Astrocyte (in vitro differentiated cells and primary cell): Measurements from ENCODE around the gene PODNL1. TPM values are rescaled to one million over a fixed set of nuclear protein-coding genes. Genes with fewer than 3 reads are reported as not detected.

ENCODE experiments used
- DNase-seq: peaks from one replicate; pipeline ENCODE4 v3.0.0-alpha.2; 2010; ENCODE audit warnings: low read depth
- FAIRE-seq: peaks from 2 replicates; lab custom pipeline; 2011; peaks lifted over from hg19 to GRCh38; lab: Jason Lieb, UNC
- H2AFZ ChIP-seq: 2 replicates; pipeline ENCODE4 v1.6.0; 2012; ENCODE audit warnings: low read depth, low read length, inconsistent platforms
- H3K27ac ChIP-seq: 2 replicates; pipeline ENCODE4 v1.5.1; 2011; ENCODE audit warnings: low read depth, low read length, inconsistent platforms
- H3K27me3 ChIP-seq: 2 replicates; pipeline ENCODE4 v1.6.0; 2011; ENCODE audit warnings: low read length, inconsistent platforms; ENCODE audit not compliant: insufficient read depth
- H3K36me3 ChIP-seq: 2 replicates; pipeline ENCODE4 v1.5.1; 2011; ENCODE audit warnings: low read length, inconsistent platforms; ENCODE audit not compliant: insufficient read depth
- H3K4me1 ChIP-seq: 2 replicates; pipeline ENCODE4 v1.5.1; 2011; ENCODE audit warnings: low read length, inconsistent platforms; ENCODE audit not compliant: insufficient read depth
- H3K4me2 ChIP-seq: 2 replicates; pipeline ENCODE4 v1.6.0; 2012; ENCODE audit warnings: low read length, inconsistent platforms
- H3K4me3 ChIP-seq: 2 replicates; pipeline ENCODE4 v1.5.1; 2011; ENCODE audit warnings: low read depth, mild to moderate bottlenecking, low read length, inconsistent platforms; ENCODE audit not compliant: insufficient read depth
- H3K79me2 ChIP-seq: 2 replicates; pipeline ENCODE4 v1.6.0; 2012; ENCODE audit warnings: mild to moderate bottlenecking, low read length, inconsistent platforms; ENCODE audit not compliant: insufficient read depth
- H3K9ac ChIP-seq: 2 replicates; pipeline ENCODE4 v1.6.0; 2012; ENCODE audit warnings: mild to moderate bottlenecking, low read length, inconsistent platforms
- H3K9me3 ChIP-seq: 2 replicates; pipeline ENCODE4 v1.5.1; 2012; ENCODE audit warnings: low read depth, mild to moderate bottlenecking, low read length, inconsistent platforms; ENCODE audit not compliant: insufficient read depth
- H4K20me1 ChIP-seq: 2 replicates; pipeline ENCODE4 v1.6.0; 2012; ENCODE audit warnings: low read length, inconsistent platforms; ENCODE audit not compliant: insufficient read depth
- H3K27ac Mint-ChIP-seq: one replicate; pipeline ENCODE4 v1.8.0; 2021; ENCODE audit warnings: mild to moderate bottlenecking, mixed read lengths; ENCODE audit not compliant: unreplicated experiment
- H3K27me3 Mint-ChIP-seq: one replicate; pipeline ENCODE4 v1.8.0; 2021; ENCODE audit warnings: low read depth, mixed read lengths; ENCODE audit not compliant: unreplicated experiment
- H3K36me3 Mint-ChIP-seq: one replicate; pipeline ENCODE4 v1.8.0; 2021; ENCODE audit warnings: low read depth, mixed read lengths; ENCODE audit not compliant: unreplicated experiment
- H3K4me1 Mint-ChIP-seq: one replicate; pipeline ENCODE4 v1.8.0; 2021; ENCODE audit warnings: low read depth, mixed read lengths; ENCODE audit not compliant: unreplicated experiment
- H3K4me3 Mint-ChIP-seq: one replicate; pipeline ENCODE4 v1.8.0; 2021; ENCODE audit warnings: mild to moderate bottlenecking, moderate library complexity, mixed read lengths; ENCODE audit not compliant: unreplicated experiment
- H3K9me3 Mint-ChIP-seq: one replicate; pipeline ENCODE4 v1.8.0; 2021; ENCODE audit warnings: mild to moderate bottlenecking, mixed read lengths; ENCODE audit not compliant: unreplicated experiment
- CTCF ChIP-seq: IDR thresholded peaks from 2 replicates; pipeline ENCODE4 v1.5.1; 2011; ENCODE audit warnings: low read depth, mild to moderate bottlenecking, inconsistent platforms, low read length, moderate library complexity; ENCODE audit not compliant: insufficient read depth
- EZH2 ChIP-seq: IDR thresholded peaks from 2 replicates; pipeline ENCODE4 v1.6.1; 2012; ENCODE audit warnings: mild to moderate bottlenecking, low read length, inconsistent platforms; ENCODE audit not compliant: insufficient read depth
- total RNA-seq: library from RNA; stranded (reverse); gene quantifications from 2 replicates; pipeline ENCODE4 v1.2.1, GENCODE V29; 2021

Gene PODNL1
- total RNA-seq, 1 donor from 2014 or later = 3.3 TPM

DNA sequence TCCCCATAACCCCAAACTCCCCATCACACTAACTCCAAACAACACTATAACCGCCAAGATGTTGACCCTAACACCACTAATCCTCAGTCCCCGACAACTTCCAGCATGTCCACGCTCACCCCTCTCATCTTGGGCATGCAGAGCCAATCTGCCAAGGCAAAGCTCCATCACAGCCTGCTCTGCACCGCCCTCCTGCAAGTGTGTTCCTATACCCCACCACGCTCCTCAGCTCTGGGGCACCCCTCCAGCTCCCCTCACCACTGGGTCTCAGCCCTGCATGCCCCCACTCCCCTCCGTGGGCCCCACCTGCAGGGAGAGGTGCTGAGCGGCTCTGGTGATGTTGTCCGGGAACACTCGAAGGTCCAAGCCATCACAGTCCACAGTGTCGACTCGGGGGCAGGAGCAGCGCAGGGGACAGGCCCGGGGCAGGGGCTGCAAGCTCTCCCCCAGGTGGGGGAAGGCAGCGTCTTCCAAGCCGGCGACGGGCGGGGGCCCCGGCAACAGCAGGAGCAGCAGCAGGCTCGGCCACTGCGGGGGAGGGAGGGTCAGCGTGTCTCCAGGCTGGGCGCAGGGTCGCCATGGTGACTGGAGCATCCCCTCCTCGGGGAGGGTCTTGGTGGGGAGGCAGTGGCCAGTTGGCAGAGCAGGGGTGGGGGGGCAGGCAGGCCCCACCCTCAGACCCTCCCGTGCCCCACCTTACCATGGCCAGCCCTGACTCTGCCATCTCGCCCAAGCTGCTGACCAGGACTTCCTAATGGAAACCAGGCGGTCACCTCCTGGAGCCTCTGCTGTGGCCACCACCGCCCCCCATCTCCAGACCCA lies 527 bp downstream of the PODNL1 start:
- FAIRE-seq (no peak), DNase-seq (peak; percentile 37)
- Mint-ChIP-seq H3K27ac (no peak overlapping the region), H3K4me3 (no peak overlapping the region), H3K36me3 (no peaks in the 10 kb centered on the region), H3K4me1 (peaks cover 2% of the 10 kb centered on the region), H3K27me3 (peaks cover 8% of the 10 kb centered on the region), H3K9me3 (peaks cover 4% of the 10 kb centered on the region)
- Histone ChIP-seq H3K4me1 (peaks cover 9% of the 10 kb centered on the region), H3K9ac (no peak overlapping the region), H2AFZ (peak overlapping the region; percentile 36), H3K27ac (no peak overlapping the region), H3K79me2 (no peaks in the 10 kb centered on the region), H3K36me3 (no peaks in the 10 kb centered on the region), H4K20me1 (peaks cover 7% of the 10 kb centered on the region), H3K4me2 (peak overlapping the region; percentile 79), H3K4me3 (peak overlapping the region; percentile 29), H3K27me3 (peaks cover 8% of the 10 kb centered on the region), H3K9me3 (no peaks in the 10 kb centered on the region)
- TF ChIP-seq EZH2 = no peak
- TF ChIP-seq CTCF = no peak

DNA sequence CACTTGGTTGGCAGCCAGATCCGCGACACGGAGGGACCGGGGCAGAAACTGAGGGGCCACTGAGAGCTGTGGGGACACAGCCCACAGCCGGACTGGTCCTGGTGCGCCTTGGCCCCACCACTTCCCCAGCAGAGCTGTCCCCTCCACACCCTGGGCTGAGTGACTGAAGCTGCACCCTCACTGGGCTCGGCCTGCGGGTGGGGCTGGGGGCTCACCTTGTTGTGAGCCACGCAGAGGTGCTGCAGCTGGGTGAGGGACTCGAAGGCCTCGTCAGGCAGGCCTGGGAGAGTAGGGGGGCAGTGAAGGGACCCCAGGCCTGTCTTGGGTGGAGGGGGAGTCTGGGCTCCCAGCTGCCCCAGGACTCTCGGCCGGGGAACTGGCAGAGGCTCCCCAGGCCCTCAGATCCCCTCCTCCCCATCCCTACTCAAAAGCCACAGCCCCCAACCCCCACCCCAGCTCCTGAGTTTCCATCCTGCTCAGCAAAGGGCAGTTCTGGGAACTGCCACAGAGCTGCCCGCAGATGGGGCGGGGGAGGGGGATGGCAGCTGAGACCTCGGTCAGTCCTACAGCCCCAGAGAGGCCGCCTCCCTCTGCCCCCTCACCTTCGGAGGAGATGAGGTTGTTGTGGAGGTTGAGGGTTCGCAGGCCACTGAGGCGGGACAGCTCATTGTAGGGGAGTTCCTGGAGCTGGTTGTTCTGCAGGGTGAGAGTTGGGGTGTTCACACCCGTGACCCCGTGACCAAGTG lies 2.3 kb downstream of the PODNL1 start:
- Histone ChIP-seq H3K4me3 (no peak overlapping the region), H4K20me1 (peaks cover 7% of the 10 kb centered on the region), H3K36me3 (no peaks in the 10 kb centered on the region), H3K27ac (no peak overlapping the region), H3K4me1 (peaks cover 9% of the 10 kb centered on the region), H3K79me2 (no peaks in the 10 kb centered on the region), H3K27me3 (peaks cover 4% of the 10 kb centered on the region), H2AFZ (no peak overlapping the region), H3K9ac (no peak overlapping the region), H3K4me2 (no peak overlapping the region), H3K9me3 (no peaks in the 10 kb centered on the region)
- no peak for FAIRE-seq
- no peak for TF ChIP-seq EZH2
- Mint-ChIP-seq H3K27me3 (peaks cover 8% of the 10 kb centered on the region), H3K4me1 (peaks cover 2% of the 10 kb centered on the region), H3K27ac (peak overlapping the region; percentile 12), H3K9me3 (no peaks in the 10 kb centered on the region), H3K4me3 (no peak overlapping the region), H3K36me3 (peaks cover 1% of the 10 kb centered on the region)
- no peak for DNase-seq

GRCh38 chr19:13934785-13935109 lies 3.5 kb downstream of the PODNL1 start:
- Histone ChIP-seq H3K79me2 (no peaks in the 10 kb centered on the region), H4K20me1 (peaks cover 7% of the 10 kb centered on the region), H2AFZ (no peak overlapping the region), H3K36me3 (no peaks in the 10 kb centered on the region), H3K4me3 (no peak overlapping the region), H3K27ac (no peak overlapping the region), H3K27me3 (peaks cover 4% of the 10 kb centered on the region), H3K9me3 (no peaks in the 10 kb centered on the region), H3K4me2 (no peak overlapping the region), H3K9ac (no peak overlapping the region), H3K4me1 (peaks cover 9% of the 10 kb centered on the region)
- no peak for FAIRE-seq
- DNase-seq = no peak
- no peak overlapping the region for H3K4me3 Mint-ChIP-seq
- H3K27me3 Mint-ChIP-seq = peaks cover 8% of the 10 kb centered on the region
- H3K27ac Mint-ChIP-seq = no peak overlapping the region
- peaks cover 2% of the 10 kb centered on the region for H3K4me1 Mint-ChIP-seq
- H3K9me3 Mint-ChIP-seq = no peaks in the 10 kb centered on the region
- H3K36me3 Mint-ChIP-seq = peaks cover 1% of the 10 kb centered on the region
- TF ChIP-seq CTCF (no peak), EZH2 (no peak)
